ENCODE results near the gene TBATA.

DNA sequence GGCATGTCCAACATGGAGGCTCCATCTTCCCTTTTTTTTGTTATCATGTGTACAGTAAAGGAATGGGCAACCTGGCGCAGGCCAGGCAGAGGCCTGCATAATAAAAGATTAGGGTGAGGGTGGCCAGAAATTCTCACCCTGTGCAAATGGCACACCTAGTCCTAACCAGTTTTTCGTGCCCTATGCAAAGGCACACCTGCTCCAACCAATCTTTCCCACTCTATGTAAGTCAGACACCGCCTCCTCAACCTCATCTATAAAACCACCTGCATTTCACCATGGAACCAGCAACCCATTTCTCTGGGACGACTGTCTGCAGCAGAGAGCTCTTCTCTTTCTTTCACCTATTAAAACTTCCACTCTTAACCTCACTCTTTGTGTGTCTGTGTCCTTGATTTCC is 16.1 kb downstream of the TBATA start:
- TF ChIP-seq CTCF (IDR thresholded peaks at IDR 0.05): no peak
- TF ChIP-seq POLR2A (IDR thresholded peaks at IDR 0.05): no peak
- no peak for TF ChIP-seq POLR2AphosphoS5 (IDR thresholded peaks at IDR 0.05)
